ENCODE results near the gene RSF1. TPM values are rescaled to one million over a fixed set of nuclear protein-coding genes. Genes with fewer than 3 reads are reported as not detected.
A peak's percentile ranks its signal among the peaks of the same experiment; 100 is the strongest.

Gene RSF1
- total RNA-seq, 4 donors from 2014 or later = 55.0 to 88.8 (median 65.8) TPM

DNA sequence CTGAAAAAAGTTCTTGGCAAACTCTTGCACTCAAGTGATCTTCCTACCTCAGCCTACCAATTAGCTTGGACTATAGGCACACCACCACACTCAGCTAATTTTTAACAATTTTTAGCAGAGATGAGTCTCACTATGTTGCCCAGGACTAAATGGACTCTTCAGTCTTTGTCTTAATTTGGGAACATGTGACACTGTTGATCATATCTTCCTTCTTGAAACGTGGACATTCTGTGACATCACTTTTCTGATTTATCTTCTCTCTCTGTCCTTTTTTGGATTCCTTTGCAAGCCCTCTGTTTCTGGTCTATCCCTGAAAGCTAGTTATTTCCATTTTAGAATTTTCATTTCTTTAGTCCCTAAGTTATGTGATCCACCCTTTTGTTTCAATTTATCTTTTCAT lies 42.0 kb downstream of the RSF1 start:
- TF ChIP-seq, protein P1, sequence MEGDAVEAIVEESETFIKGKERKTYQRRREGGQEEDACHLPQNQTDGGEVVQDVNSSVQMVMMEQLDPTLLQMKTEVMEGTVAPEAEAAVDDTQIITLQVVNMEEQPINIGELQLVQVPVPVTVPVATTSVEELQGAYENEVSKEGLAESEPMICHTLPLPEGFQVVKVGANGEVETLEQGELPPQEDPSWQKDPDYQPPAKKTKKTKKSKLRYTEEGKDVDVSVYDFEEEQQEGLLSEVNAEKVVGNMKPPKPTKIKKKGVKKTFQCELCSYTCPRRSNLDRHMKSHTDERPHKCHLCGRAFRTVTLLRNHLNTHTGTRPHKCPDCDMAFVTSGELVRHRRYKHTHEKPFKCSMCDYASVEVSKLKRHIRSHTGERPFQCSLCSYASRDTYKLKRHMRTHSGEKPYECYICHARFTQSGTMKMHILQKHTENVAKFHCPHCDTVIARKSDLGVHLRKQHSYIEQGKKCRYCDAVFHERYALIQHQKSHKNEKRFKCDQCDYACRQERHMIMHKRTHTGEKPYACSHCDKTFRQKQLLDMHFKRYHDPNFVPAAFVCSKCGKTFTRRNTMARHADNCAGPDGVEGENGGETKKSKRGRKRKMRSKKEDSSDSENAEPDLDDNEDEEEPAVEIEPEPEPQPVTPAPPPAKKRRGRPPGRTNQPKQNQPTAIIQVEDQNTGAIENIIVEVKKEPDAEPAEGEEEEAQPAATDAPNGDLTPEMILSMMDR (IDR thresholded peaks at IDR 0.05) = no peak
- no peak for TF ChIP-seq POLR2A (IDR thresholded peaks at IDR 0.05)
- Histone ChIP-seq H3K27me3 (no peaks in the 10 kb centered on the region), H3K36me3 (no peaks in the 10 kb centered on the region), H3K27ac (no peak overlapping the region), H3K4me3 (replicated peaks in 1 of 3) (no peak overlapping the region), H3K4me1 (peaks cover 8% of the 10 kb centered on the region in 2 donors), H3K9me3 (no peaks in the 10 kb centered on the region)
- WGBS, 2 donors = 61 to 66% methylated on average over 1 of the region's 1 CpG
- intact Hi-C loops (cut with DNase I) = no loop called here
- no peak for DNase-seq

DNA sequence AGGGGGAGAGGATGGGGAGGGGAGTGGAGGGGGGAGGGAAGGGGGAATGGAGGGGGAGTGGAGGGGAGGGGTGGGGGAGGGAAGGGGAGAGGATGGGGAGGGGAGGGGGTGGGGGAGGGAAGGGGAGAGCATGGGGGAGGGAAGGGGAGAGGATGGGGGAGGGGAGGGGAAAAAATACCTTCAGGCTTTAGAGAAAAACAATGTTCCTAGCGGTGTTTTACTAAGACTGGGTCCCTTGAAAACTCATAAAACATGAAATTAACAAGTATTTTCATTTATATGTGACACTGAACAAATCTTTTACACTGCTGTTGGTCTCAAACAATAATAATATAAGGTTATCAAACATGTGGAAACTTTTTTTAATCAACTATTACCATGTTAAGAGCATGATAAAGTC lies 42.4 kb downstream of the RSF1 start:
- peaks cover 8 to 10% of the 10 kb centered on the region in 2 donors for H3K4me1 ChIP-seq

DNA sequence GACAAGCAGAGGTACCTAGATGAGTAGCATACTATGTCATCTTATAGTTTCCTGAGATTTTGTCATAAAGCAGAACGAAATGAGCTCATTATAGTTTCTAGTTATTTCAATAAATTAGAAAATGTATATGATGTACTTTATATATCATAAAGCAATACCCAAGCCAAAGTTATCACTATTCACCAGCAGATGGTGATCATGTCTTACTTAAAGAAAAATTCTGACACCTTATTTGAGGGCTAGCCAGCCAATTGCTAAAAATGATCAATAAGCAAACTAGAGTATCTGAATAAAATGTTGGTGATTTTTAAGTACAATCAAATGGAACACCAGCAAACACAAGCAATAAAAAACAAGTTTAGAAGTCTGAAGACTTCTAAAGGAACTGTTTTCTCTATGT lies 44.1 kb downstream of the RSF1 start:
- Histone ChIP-seq H3K36me3 (no peaks in the 10 kb centered on the region), H3K27ac (no peak overlapping the region), H3K4me3 (replicated peaks in 1 of 3) (no peak overlapping the region), H3K27me3 (no peaks in the 10 kb centered on the region), H3K9me3 (no peaks in the 10 kb centered on the region), H3K4me1 (peaks cover 8 to 15% of the 10 kb centered on the region in 2 donors)
- no peak for DNase-seq
- no peak for TF ChIP-seq POLR2A (IDR thresholded peaks at IDR 0.05)
- TF ChIP-seq, protein P1 (IDR thresholded peaks at IDR 0.05) = peak in 3 of 6 experiments; percentile 19 to 33 (median 27)
- intact Hi-C loops (cut with DNase I) = no loop called here
- WGBS, 2 donors = 88 to 90% methylated on average over 1 of the region's 1 CpG

More for the DNA sequence above, 42.4 kb downstream of the RSF1 start:
- TF ChIP-seq POLR2A (IDR thresholded peaks at IDR 0.05) = no peak
- TF ChIP-seq, protein P1 (IDR thresholded peaks at IDR 0.05) = no peak
- WGBS, 2 donors = 95% methylated on average over 1 of the region's 1 CpG
- Histone ChIP-seq H3K27ac (no peak overlapping the region), H3K36me3 (no peaks in the 10 kb centered on the region), H3K9me3 (no peaks in the 10 kb centered on the region), H3K4me3 (replicated peaks in 1 of 3) (no peak overlapping the region), H3K27me3 (no peaks in the 10 kb centered on the region)
- no peak for DNase-seq
- intact Hi-C loops (cut with DNase I) = no loop called here

DNA sequence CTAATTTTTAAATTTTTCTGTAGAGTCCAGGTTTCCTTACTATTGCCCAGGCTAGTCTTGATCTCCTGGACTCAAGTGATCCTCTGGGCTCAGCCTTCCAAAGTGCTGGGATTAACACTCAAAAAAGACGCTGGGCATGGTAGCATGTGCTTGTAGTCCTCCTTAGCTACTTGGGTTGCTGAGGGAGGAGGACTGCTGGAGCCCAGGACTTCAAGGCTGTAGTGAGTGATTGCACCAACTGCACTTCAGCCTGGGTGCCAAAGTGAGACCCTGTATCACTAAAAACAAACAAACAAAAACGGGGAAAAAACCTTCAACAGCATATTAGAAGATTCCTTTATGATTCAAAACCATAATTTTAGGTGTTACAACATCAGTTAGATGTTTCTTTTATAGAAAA lies 44.6 kb downstream of the RSF1 start:
- 66 to 68% methylated on average over 2 of the region's 2 CpGs for WGBS, 2 donors
- Histone ChIP-seq H3K36me3 (no peaks in the 10 kb centered on the region), H3K4me1 (peaks cover 13 to 18% of the 10 kb centered on the region in 2 donors), H3K27ac (no peak overlapping the region), H3K4me3 (replicated peaks in 1 of 3) (no peak overlapping the region), H3K27me3 (no peaks in the 10 kb centered on the region), H3K9me3 (no peaks in the 10 kb centered on the region)
- intact Hi-C loops (cut with DNase I) = no loop called here
- DNase-seq = no peak
- TF ChIP-seq, protein P1 (IDR thresholded peaks at IDR 0.05) = no peak
- TF ChIP-seq POLR2A (IDR thresholded peaks at IDR 0.05) = no peak

DNA sequence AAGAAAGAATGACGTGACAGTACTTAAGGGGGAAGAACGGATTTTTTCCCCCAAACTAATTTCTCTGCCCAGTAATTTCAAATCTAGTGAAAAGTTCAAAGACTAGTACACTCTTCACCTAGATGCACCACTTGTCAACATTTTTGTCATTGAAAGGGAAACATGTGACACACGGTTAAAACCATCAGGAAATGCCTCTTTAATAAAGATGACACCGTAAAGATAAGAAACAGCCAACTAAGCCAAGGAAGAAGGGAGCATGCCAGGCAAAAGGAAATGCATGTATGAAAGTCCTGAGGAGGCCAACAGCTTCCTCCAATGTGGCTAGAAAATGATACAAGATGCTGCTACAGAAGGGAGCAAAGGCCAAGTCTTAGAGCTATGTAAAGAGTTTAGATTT lies 49.4 kb downstream of the RSF1 start:
- H3K9me3 ChIP-seq = no peaks in the 10 kb centered on the region
- H3K27me3 ChIP-seq = no peaks in the 10 kb centered on the region
- 72 to 80% methylated on average over 4 of the region's 4 CpGs for WGBS, 2 donors
- TF ChIP-seq, protein P1 (IDR thresholded peaks at IDR 0.05) = no peak
- TF ChIP-seq POLR2A (IDR thresholded peaks at IDR 0.05) = no peak
- intact Hi-C loops (cut with DNase I) = no loop called here
- DNase-seq = no peak
- H3K4me3 ChIP-seq (replicated peaks in 1 of 3) = no peak overlapping the region
- H3K27ac ChIP-seq = no peak overlapping the region
- no peaks in the 10 kb centered on the region for H3K36me3 ChIP-seq
- H3K4me1 ChIP-seq = peaks cover 16 to 18% of the 10 kb centered on the region in 2 donors
